Measurements from ENCODE around the gene YBX2. TPM values are rescaled to one million over a fixed set of nuclear protein-coding genes. Genes with fewer than 3 reads are reported as not detected.

The YBX2 gene
- total RNA-seq (under 0.01 TPM in 1 of 2 replicates, not detected in the other), polyA plus RNA-seq (not detected in 2 replicates), polyA minus RNA-seq (ENCODE audit: low replicate concordance) (not detected in 2 replicates)
- not detected in 2 replicates for polyA plus RNA-seq (2012)

GRCh38 chr17:7294614-7295153 is at the start of gene YBX2:
YBX2 (minus strand) TSS chr17:7294639; CDS start chr17:7294500, 139 bp downstream.
- Histone ChIP-seq H3K4me3 (replicated peaks in 1 of 4; ENCODE audit: control extremely low read depth in 1 of 4, insufficient read depth in 1 of 4, low read depth in 3 of 4, low read length in 4 of 4) (peak within 1 kb of the TSS in 1 of 4 experiments; percentile 10), H3K36me3 (ENCODE audit: control insufficient read depth, insufficient read depth, low read length) (no peaks in the 10 kb centered on the region), H3K4me1 (ENCODE audit: control insufficient read depth, extremely low read depth, insufficient read depth, low read length) (no peaks in the 10 kb centered on the region), H3K4me2 (ENCODE audit: extremely low read depth, insufficient read depth, low read length) (peak within 1 kb of the TSS; percentile 23), H3K79me2 (ENCODE audit: control insufficient read depth, insufficient read depth, low read length) (no peaks in the 10 kb centered on the region), H3K9me3 (ENCODE audit: control insufficient read depth, insufficient read depth, low read depth, low read length) (no peaks in the 10 kb centered on the region), H3K9ac (ENCODE audit: insufficient read depth, low read length) (no peak within 1 kb of the TSS), H2AFZ (ENCODE audit: low read length) (no peak within 1 kb of the TSS), H3K27ac (ENCODE audit: insufficient read depth, low read length) (no peak within 1 kb of the TSS), H4K20me1 (ENCODE audit: control insufficient read depth, extremely low read depth, insufficient read depth, low read length) (no peaks in the 10 kb centered on the region), H3K27me3 (ENCODE audit: control insufficient read depth, insufficient read depth, low read length) (peaks cover 38% of the 10 kb centered on the region)
- no peak for TF ChIP-seq CTCF (conservative IDR thresholded peaks at IDR 0.05 in 1 of 2, IDR thresholded peaks at IDR 0.05 in 1 of 2; ENCODE audit: low read depth in 1 of 2, low read length in 2 of 2)
- peak; percentile 79 for TF ChIP-seq EZH2 (IDR thresholded peaks at IDR 0.05; ENCODE audit: low read length, missing control alignments)
- no peak for DNase-seq (ENCODE audit: low read depth in 2 of 2)

- Histone ChIP-seq H3K4me1 (ENCODE audit: control insufficient read depth, extremely low read depth, insufficient read depth, low read length) (peaks cover 2% of the 10 kb centered on the region), H3K9ac (ENCODE audit: insufficient read depth, low read length) (no peak overlapping the region), H3K36me3 (ENCODE audit: control insufficient read depth, insufficient read depth, low read length) (no peaks in the 10 kb centered on the region), H3K27ac (ENCODE audit: insufficient read depth, low read length) (no peak overlapping the region), H3K27me3 (ENCODE audit: control insufficient read depth, insufficient read depth, low read length) (peaks cover 9% of the 10 kb centered on the region), H3K9me3 (ENCODE audit: control insufficient read depth, insufficient read depth, low read depth, low read length) (no peaks in the 10 kb centered on the region), H3K4me3 (replicated peaks in 1 of 4; ENCODE audit: control extremely low read depth in 1 of 4, insufficient read depth in 1 of 4, low read depth in 3 of 4, low read length in 4 of 4) (no peak overlapping the region), H3K4me2 (ENCODE audit: extremely low read depth, insufficient read depth, low read length) (no peak overlapping the region), H4K20me1 (ENCODE audit: control insufficient read depth, extremely low read depth, insufficient read depth, low read length) (no peaks in the 10 kb centered on the region), H3K79me2 (ENCODE audit: control insufficient read depth, insufficient read depth, low read length) (no peaks in the 10 kb centered on the region), H2AFZ (ENCODE audit: low read length) (no peak overlapping the region)
- no peak for DNase-seq (ENCODE audit: low read depth in 2 of 2)
- TF ChIP-seq EZH2 (IDR thresholded peaks at IDR 0.05; ENCODE audit: low read length, missing control alignments) (no peak), CTCF (conservative IDR thresholded peaks at IDR 0.05 in 1 of 2, IDR thresholded peaks at IDR 0.05 in 1 of 2; ENCODE audit: low read depth in 1 of 2, low read length in 2 of 2) (no peak)
Measured at GRCh38 chr17:7343250-7343649, 48.8 kb upstream of the YBX2 start.

GRCh38 chr17:7341842-7342241 is 47.4 kb upstream of the YBX2 start:
- Histone ChIP-seq H3K36me3 (ENCODE audit: control insufficient read depth, insufficient read depth, low read length) (no peaks in the 10 kb centered on the region), H3K9me3 (ENCODE audit: control insufficient read depth, insufficient read depth, low read depth, low read length) (no peaks in the 10 kb centered on the region), H3K4me3 (replicated peaks in 1 of 4; ENCODE audit: control extremely low read depth in 1 of 4, insufficient read depth in 1 of 4, low read depth in 3 of 4, low read length in 4 of 4) (no peak overlapping the region), H3K4me1 (ENCODE audit: control insufficient read depth, extremely low read depth, insufficient read depth, low read length) (no peaks in the 10 kb centered on the region), H4K20me1 (ENCODE audit: control insufficient read depth, extremely low read depth, insufficient read depth, low read length) (no peaks in the 10 kb centered on the region), H3K27me3 (ENCODE audit: control insufficient read depth, insufficient read depth, low read length) (peaks cover 9% of the 10 kb centered on the region), H3K4me2 (ENCODE audit: extremely low read depth, insufficient read depth, low read length) (no peak overlapping the region), H3K79me2 (ENCODE audit: control insufficient read depth, insufficient read depth, low read length) (no peaks in the 10 kb centered on the region), H3K9ac (ENCODE audit: insufficient read depth, low read length) (no peak overlapping the region), H2AFZ (ENCODE audit: low read length) (no peak overlapping the region), H3K27ac (ENCODE audit: insufficient read depth, low read length) (no peak overlapping the region)
- TF ChIP-seq CTCF (conservative IDR thresholded peaks at IDR 0.05 in 1 of 2, IDR thresholded peaks at IDR 0.05 in 1 of 2; ENCODE audit: low read depth in 1 of 2, low read length in 2 of 2): no peak
- TF ChIP-seq EZH2 (IDR thresholded peaks at IDR 0.05; ENCODE audit: low read length, missing control alignments): no peak
- no peak for DNase-seq (ENCODE audit: low read depth in 2 of 2)

Data from fibroblast of lung (primary cell).